Heart right ventricle (tissue), 16 donors: ENCODE results near the gene ARHGAP42. TPM values are rescaled to one million over a fixed set of nuclear protein-coding genes. Genes with fewer than 3 reads are reported as not detected.

ENCODE experiments used
- ATAC-seq, 8 donors: fragments of 200-7000 bp; cut with Tn5 transposase; one replicate each; pipeline ENCODE4 v1.9.1; 2020; ENCODE audit warnings: mild to moderate bottlenecking in 8 of 8, moderate library complexity in 8 of 8, moderate number of reproducible peaks in 1 of 8
- DNase-seq, 2 donors: peaks; one replicate each; pipeline ENCODE4 v3.0.0-alpha.2; 2020
- H3K27ac ChIP-seq, 10 donors: fragments of 200-600 bp; sonication (generic) in 2 of 10; one replicate each; pipeline versions ENCODE4 v1.5.0 to v1.8.0; 2020 to 2022; ENCODE audit warnings: mild to moderate bottlenecking in 3 of 10
- H3K27me3 ChIP-seq, 7 donors: fragments of 200-600 bp; one replicate each; pipeline ENCODE4 v1.8.0; 2021 to 2022; ENCODE audit warnings: mild to moderate bottlenecking in 2 of 7
- H3K36me3 ChIP-seq, 9 donors: fragments of 200-600 bp; sonication (generic) in 1 of 9; one replicate each; pipeline versions ENCODE4 v1.5.0 to v1.8.0; 2020 to 2022; ENCODE audit warnings: mild to moderate bottlenecking in 2 of 9
- H3K4me1 ChIP-seq, 9 donors: fragments of 200-600 bp; sonication (generic) in 1 of 9; one replicate each; pipeline versions ENCODE4 v1.5.0 to v1.8.0; 2020 to 2022; ENCODE audit warnings: mild to moderate bottlenecking in 4 of 9
- H3K4me3 ChIP-seq, 10 donors: fragments of 200-600 bp; sonication (generic) in 2 of 10; one replicate each; pipeline versions ENCODE4 v1.5.0 to v1.8.0; 2020 to 2022; ENCODE audit warnings: mild to moderate bottlenecking in 7 of 10, moderate library complexity in 2 of 10
- H3K9me3 ChIP-seq, 11 donors: fragments of 200-600 bp in 10 of 11; sonication (generic) in 2 of 11; one replicate each; pipeline versions ENCODE4 v1.5.0 to v1.8.0; 2013 to 2022; ENCODE audit warnings: mild to moderate bottlenecking in 2 of 11, control low read depth in 1 of 11, moderate library complexity in 1 of 11
- CTCF ChIP-seq, 9 donors: fragments of 200-600 bp; sonication (generic) in 2 of 9; IDR thresholded peaks; one replicate each; pipeline versions ENCODE4 v1.5.0 to v1.8.0; 2021 to 2022; ENCODE audit warnings: antibody characterized with exemption in 9 of 9, mild to moderate bottlenecking in 5 of 9, moderate library complexity in 1 of 9
- WGBS, 2 donors: extraction: QIAGEN DNeasy Blood & Tissue Kit; methylation state at CpG; one replicate each; pipeline ENCODE4 v1.1.7; 2013; ENCODE audit warnings: inconsistent platforms in 1 of 2; 5-methylcytosine and 5-hydroxymethylcytosine counted together
- intact Hi-C, 10 donors: fragments of 100-400 bp; cut with DNase I; formaldehyde crosslinking; loops; one replicate each; pipeline versions ENCODE4 v1.11.1 to v1.14.2; 2022
- polyA plus RNA-seq, 2 donors: library from polyadenylated mRNA; stranded (reverse); fragments of 200-250 nt; gene quantifications; one replicate each; pipeline ENCODE4 v1.2.3, GENCODE V29; 2013
- total RNA-seq, 10 donors: library from RNA; stranded (reverse); fragmentation: NEBNext Ultra II Directional in 3 of 10; extraction: Animal tissue kit (Norgen Biotek cat#: 25700) in 3 of 10; gene quantifications; one replicate each; pipeline versions ENCODE4 v1.2.1 to v1.2.4, GENCODE V29; 2021 to 2023
- donor health status: Arrhythmogenic right ventricular cardiomyopathy.
- donor health status: ischemic (EF 13 %, LVEDD 7.1; RV severe dilation, severe dysfunction).
- donor health status: healthy with polysubstance abuse.
- donor health status: DM: no; HTN: yes; CAD: no.
- donor health status: DM: no; HTN: no; CAD: no.
- donor health status: ischemic (EF 25% LVEDD 6.9; RV normal size, moderate dysfunction).
- donor health status: ischemic (EF 25% LVEDD 5.7; RV mildly dilated, moderate dysfunction).
- donor health status: healthy.
- donor health status: DM: yes; HTN: yes; CAD: no.
- donor health status: Ischemic cardiomyopathy.
- donor health status: ischemic (EF 35%, LVEDD 5.7; RV mildly dilated, moderate dysfunction).
- donor health status: nonischemic (EF 11% LVEDD 7.7; RV severe dilation, severe dysfunction).
- donor health status: DM: yes; HTN: yes; CAD: no.
- donor health status: PGD.
- donor health status: ischemic (EF 29% LVEDD 5.4; RV normal size, mild dysfunction).
- donor health status: nonischemic (EF 23%, LVEDD 6.1; RV moderate dilation, normal function).

The ARHGAP42 gene
- total and polyA plus RNA-seq, 12 donors, result 3.9 to 13.1 (median 8.8) TPM

GRCh38 chr11:100757646-100758045 is 70.6 kb downstream of the ARHGAP42 start:
- Histone ChIP-seq H3K9me3 (no peaks in the 10 kb centered on the region), H3K4me1 (peaks cover 0 to 83% (median 33%) of the 10 kb centered on the region in 9 donors), H3K27me3 (no peaks in the 10 kb centered on the region), H3K36me3 (no peaks in the 10 kb centered on the region), H3K4me3 (no peak overlapping the region), H3K27ac (no peak overlapping the region)
- intact Hi-C loops, result no loop called here
- DNase-seq, result no peak
- no peak for ATAC-seq
- TF ChIP-seq CTCF (IDR thresholded peaks at IDR 0.05), result no peak
- 29 to 60% methylated on average over 1 of the region's 1 CpG for WGBS, 2 donors

- H3K27me3 ChIP-seq, result no peaks in the 10 kb centered on the region
- no peak for TF ChIP-seq CTCF (IDR thresholded peaks at IDR 0.05)
- DNase-seq (no peak), ATAC-seq (no peak)
- no peak overlapping the region for H3K27ac ChIP-seq
- 44 to 57% methylated on average over 2 of the region's 2 CpGs for WGBS, 2 donors
- no peaks in the 10 kb centered on the region for H3K36me3 ChIP-seq
- H3K4me3 ChIP-seq, result no peak overlapping the region
- intact Hi-C loops, result no loop called here
- no peaks in the 10 kb centered on the region for H3K9me3 ChIP-seq
- H3K4me1 ChIP-seq, result peaks cover 0 to 68% (median 33%) of the 10 kb centered on the region in 9 donors
Measured at GRCh38 chr11:100759106-100759505, 72.0 kb downstream of the ARHGAP42 start.

GRCh38 chr11:100759856-100760255 is 72.8 kb downstream of the ARHGAP42 start:
- no peak for TF ChIP-seq CTCF (IDR thresholded peaks at IDR 0.05)
- Histone ChIP-seq H3K9me3 (no peaks in the 10 kb centered on the region), H3K4me1 (peaks cover 0 to 61% (median 33%) of the 10 kb centered on the region in 9 donors), H3K4me3 (no peak overlapping the region), H3K27ac (no peak overlapping the region), H3K36me3 (no peaks in the 10 kb centered on the region), H3K27me3 (no peaks in the 10 kb centered on the region)
- intact Hi-C loops, result no loop called here
- 55 to 62% methylated on average over 3 of the region's 3 CpGs for WGBS, 2 donors
- ATAC-seq (no peak), DNase-seq (no peak)

GRCh38 chr11:100760744-100761143 is 73.7 kb downstream of the ARHGAP42 start:
- TF ChIP-seq CTCF (IDR thresholded peaks at IDR 0.05), result no peak
- Histone ChIP-seq H3K4me1 (peaks cover 0 to 52% (median 33%) of the 10 kb centered on the region in 9 donors), H3K9me3 (no peaks in the 10 kb centered on the region), H3K27me3 (no peaks in the 10 kb centered on the region), H3K4me3 (no peak overlapping the region), H3K27ac (no peak overlapping the region), H3K36me3 (no peaks in the 10 kb centered on the region)
- DNase-seq (no peak), ATAC-seq (no peak)
- intact Hi-C loops, result no loop called here
